Measurements from ENCODE around the gene GALK1.

Gene GALK1

DNA sequence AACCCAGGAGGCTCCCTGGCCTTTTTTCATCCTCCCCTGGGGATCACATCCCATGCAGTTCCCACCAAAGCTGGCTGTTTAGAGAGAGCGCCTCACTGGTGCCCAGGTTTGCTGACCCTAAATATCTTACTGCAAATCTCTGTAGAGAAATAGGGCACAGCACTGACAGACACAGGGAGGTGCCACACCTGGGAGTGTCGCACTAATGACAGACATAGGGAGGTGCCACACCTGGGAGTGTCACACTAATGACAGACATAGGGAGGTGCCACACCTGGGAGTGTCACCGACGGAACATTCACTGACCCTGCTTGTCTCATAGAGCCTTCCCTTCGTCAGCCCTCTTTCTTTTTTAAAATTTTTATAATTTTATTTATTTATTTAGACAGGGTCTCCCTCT lies 45.2 kb upstream of the GALK1 start:
- in situ Hi-C loops (cut with HindIII; ENCODE audit: low sequenced_read_pairs): no loop called here

DNA sequence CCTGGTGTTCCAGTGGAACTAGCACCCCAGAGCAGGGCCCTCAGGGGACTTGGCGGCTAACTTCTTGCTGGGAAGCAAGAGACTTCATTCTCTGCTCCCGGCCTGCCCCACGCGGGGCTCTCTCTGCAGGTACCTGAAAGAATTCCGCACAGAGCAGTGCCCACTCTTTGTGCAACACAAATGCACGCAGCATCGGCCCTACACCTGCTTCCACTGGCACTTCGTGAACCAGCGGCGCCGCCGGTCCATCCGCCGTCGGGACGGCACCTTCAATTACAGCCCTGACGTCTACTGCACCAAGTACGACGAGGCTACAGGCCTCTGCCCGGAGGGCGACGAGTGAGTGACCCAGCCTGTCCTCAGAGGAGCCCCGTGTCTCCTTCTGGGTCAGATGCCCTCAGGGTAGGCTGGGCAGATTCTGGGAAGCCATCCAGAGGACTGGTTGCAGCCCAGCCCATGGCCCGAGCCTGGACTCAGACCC lies 44.7 kb upstream of the GALK1 start:
- TF ChIP-seq, protein P1, sequence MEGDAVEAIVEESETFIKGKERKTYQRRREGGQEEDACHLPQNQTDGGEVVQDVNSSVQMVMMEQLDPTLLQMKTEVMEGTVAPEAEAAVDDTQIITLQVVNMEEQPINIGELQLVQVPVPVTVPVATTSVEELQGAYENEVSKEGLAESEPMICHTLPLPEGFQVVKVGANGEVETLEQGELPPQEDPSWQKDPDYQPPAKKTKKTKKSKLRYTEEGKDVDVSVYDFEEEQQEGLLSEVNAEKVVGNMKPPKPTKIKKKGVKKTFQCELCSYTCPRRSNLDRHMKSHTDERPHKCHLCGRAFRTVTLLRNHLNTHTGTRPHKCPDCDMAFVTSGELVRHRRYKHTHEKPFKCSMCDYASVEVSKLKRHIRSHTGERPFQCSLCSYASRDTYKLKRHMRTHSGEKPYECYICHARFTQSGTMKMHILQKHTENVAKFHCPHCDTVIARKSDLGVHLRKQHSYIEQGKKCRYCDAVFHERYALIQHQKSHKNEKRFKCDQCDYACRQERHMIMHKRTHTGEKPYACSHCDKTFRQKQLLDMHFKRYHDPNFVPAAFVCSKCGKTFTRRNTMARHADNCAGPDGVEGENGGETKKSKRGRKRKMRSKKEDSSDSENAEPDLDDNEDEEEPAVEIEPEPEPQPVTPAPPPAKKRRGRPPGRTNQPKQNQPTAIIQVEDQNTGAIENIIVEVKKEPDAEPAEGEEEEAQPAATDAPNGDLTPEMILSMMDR (IDR thresholded peaks at IDR 0.05; ENCODE audit: low read depth, low read length, missing control alignments): no peak
- in situ Hi-C loops (cut with HindIII; ENCODE audit: low sequenced_read_pairs): no loop called here
- H3K4me3 ChIP-seq (ENCODE audit: low read depth, low read length): no peak overlapping the region
- DNase-seq (ENCODE audit: low read depth): no peak

More for the DNA sequence above, 45.2 kb upstream of the GALK1 start:
- TF ChIP-seq, protein P1 (IDR thresholded peaks at IDR 0.05; ENCODE audit: low read depth, low read length, missing control alignments): no peak
- no peak for DNase-seq (ENCODE audit: low read depth)
- no peak overlapping the region for H3K4me3 ChIP-seq (ENCODE audit: low read depth, low read length)

DNA sequence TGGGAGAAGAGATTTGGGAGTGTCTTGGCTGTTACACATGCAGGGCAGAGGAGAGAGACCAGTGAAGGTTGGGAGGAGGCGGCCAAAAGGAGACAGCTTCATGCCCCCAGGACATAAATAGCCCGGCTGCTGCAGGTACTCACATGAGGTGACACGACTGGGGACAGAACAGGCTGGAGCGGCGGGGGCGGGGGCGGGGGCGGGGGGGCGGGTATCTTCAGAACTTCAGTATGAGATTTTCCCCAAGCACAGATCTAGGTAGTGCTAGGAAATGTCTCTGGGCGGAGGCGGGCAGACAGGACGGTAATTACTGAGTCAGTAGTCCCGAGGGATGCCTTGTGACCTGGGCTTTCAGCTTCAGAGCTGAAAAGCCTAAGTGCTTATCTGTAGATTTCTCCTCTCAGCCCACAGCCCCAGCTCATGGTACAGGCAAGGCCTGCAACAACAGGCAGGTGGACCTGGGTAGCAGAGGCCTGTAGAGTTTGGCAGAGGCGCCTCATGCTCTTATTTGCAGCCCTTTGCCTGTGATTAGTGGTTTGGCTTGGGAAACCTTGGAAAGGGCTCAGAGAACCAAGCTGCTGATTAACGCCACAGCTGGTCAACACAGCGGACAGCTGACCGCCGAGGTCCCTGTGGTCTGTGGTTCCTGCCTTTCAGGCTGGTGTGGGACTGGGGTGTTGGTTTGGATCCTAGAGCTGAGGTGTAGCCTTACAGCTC lies 44.1 kb upstream of the GALK1 start:
- TF ChIP-seq, protein P1 (IDR thresholded peaks at IDR 0.05; ENCODE audit: low read depth, low read length, missing control alignments): no peak
- no peak overlapping the region for H3K4me3 ChIP-seq (ENCODE audit: low read depth, low read length)
- DNase-seq (ENCODE audit: low read depth): peak; percentile 89
- in situ Hi-C loops (cut with HindIII; ENCODE audit: low sequenced_read_pairs): no loop called here

DNA sequence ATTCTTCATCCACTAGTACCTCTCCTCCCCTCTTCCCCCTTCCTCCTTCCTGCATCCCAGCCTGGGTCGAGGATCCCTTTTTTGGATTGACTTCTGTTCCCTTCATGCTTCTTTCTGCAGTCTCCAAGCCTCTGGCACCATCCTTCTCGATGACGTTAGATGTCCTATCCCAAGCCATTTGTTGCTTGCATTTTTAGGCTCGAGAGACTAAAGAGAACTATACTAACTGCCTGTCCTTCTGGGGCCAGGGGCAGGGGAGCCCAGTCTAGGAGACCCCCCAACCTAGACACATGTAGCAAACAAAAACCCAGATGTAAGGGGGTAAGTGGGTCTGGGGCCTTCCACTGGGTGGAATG lies 43.5 kb upstream of the GALK1 start:
- in situ Hi-C loops (cut with HindIII; ENCODE audit: low sequenced_read_pairs): no loop called here

DNA sequence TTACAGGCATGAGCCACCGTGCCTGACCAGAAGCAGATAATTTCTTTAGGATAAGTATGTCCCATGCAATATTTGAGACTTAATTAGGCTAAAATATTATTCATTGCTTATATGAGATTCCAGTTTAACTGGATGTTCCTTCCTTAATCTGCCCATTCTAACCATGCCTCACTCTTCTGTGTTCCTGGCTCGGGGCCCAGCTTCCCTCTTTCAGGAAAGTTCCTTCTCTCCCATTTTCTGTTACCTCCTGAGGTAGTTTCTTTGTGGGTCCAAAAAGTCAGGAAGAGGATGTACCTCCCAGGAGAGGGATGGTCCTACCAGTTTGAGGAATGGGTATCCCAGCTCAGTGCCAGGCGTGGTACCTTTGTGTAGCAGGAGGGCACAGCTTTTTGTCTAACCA lies 42.9 kb upstream of the GALK1 start:
- no peak for DNase-seq (ENCODE audit: low read depth)
- TF ChIP-seq, protein P1 (IDR thresholded peaks at IDR 0.05; ENCODE audit: low read depth, low read length, missing control alignments): no peak
- in situ Hi-C loops (cut with HindIII; ENCODE audit: low sequenced_read_pairs): no loop called here
- no peak overlapping the region for H3K4me3 ChIP-seq (ENCODE audit: low read depth, low read length)

More for the DNA sequence above, 43.5 kb upstream of the GALK1 start:
- TF ChIP-seq, protein P1 (IDR thresholded peaks at IDR 0.05; ENCODE audit: low read depth, low read length, missing control alignments): no peak
- no peak for DNase-seq (ENCODE audit: low read depth)
- no peak overlapping the region for H3K4me3 ChIP-seq (ENCODE audit: low read depth, low read length)

DNA sequence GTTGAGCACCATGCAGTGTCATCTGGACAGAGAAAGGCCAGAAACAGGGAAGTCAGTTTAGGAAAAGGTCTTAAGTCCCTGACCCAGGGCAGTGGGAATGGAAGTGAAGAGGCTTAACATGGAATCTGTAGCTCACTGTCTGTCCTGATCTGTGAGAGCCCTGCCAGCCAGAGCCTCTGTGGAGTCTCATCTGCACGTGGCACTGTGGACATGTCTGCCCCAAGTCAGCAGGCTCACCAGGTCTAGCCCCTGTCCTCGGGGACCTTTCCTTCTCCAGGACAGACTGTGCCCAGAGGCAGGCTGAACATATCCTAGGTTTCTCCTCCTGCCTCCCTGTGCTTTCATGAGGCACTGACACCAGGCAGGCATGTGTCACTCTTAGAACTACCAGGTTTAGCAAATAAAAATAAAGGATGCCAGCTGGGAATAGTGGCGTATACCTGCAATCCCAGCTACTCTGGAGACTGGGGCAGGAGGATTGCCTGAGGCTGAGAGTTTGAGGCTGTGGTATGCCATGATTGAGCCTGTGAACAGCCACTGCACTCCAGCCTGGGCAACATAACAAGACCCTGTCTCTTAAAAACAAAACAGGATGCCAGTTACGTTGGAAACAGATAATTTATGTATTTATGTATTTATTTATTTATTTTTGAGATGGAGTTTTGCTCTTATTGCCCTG lies 42.0 kb upstream of the GALK1 start:
- no peak overlapping the region for H3K4me3 ChIP-seq (ENCODE audit: low read depth, low read length)
- in situ Hi-C loops (cut with HindIII; ENCODE audit: low sequenced_read_pairs): no loop called here
- no peak for DNase-seq (ENCODE audit: low read depth)
- TF ChIP-seq, protein P1 (IDR thresholded peaks at IDR 0.05; ENCODE audit: low read depth, low read length, missing control alignments): no peak

Data from astrocyte of the cerebellum (primary cell).